ENCODE data around the gene MLXIP.
"Not testable (repeated sequence)": the region's sequence is repeated elsewhere in the genome, so short reads cannot be mapped to it uniquely, and the experiment has no call there.

The MLXIP gene

GRCh38 chr12:122150127-122150681 lies 71.6 kb downstream of the MLXIP start:
- no peak for FAIRE-seq

- FAIRE-seq = no peak
Observed at GRCh38 chr12:122152754-122153153, 74.2 kb downstream of the MLXIP start.

GRCh38 chr12:122155705-122156104 lies 77.1 kb downstream of the MLXIP start:
- FAIRE-seq = no peak

- no peak for FAIRE-seq
Observed at GRCh38 chr12:122158700-122159285, 80.2 kb downstream of the MLXIP start.

GRCh38 chr12:122159882-122160281 lies 81.3 kb downstream of the MLXIP start:
- FAIRE-seq = no peak

- FAIRE-seq = no peak
Observed at GRCh38 chr12:122160761-122161160, 82.2 kb downstream of the MLXIP start.

GRCh38 chr12:122161682-122162081 lies 83.1 kb downstream of the MLXIP start:
- FAIRE-seq = no peak

- no peak for FAIRE-seq
Observed at GRCh38 chr12:122162976-122163375, 84.4 kb downstream of the MLXIP start.

- no peak for FAIRE-seq
Observed at GRCh38 chr12:122166422-122167349, 88.1 kb downstream of the MLXIP start.

GRCh38 chr12:122167356-122167925 lies 88.9 kb downstream of the MLXIP start:
- no peak for FAIRE-seq

- FAIRE-seq = no peak
Observed at GRCh38 chr12:122168492-122168891, 89.9 kb downstream of the MLXIP start.

- FAIRE-seq = no peak
Observed at GRCh38 chr12:122171399-122171798, 92.8 kb downstream of the MLXIP start.

GRCh38 chr12:122172262-122172939 lies 93.8 kb downstream of the MLXIP start:
- FAIRE-seq = no peak

- no peak for FAIRE-seq
Observed at GRCh38 chr12:122174155-122174845, 95.7 kb downstream of the MLXIP start, which contains the start of gene IL31. IL31 (minus strand) TSS chr12:122174221; CDS start chr12:122174172, 49 bp downstream.

GRCh38 chr12:122176473-122176872 lies 97.9 kb downstream of the MLXIP start:
- not testable (repeated sequence) for FAIRE-seq

GRCh38 chr12:122182887-122183587 lies 104.5 kb downstream of the MLXIP start, which contains the start of gene LRRC43:
LRRC43 (plus strand) TSS chr12:122183123; CDS start chr12:122183145, 22 bp downstream.
- FAIRE-seq = no peak

- FAIRE-seq = no peak
Observed at GRCh38 chr12:122183588-122183940, 105.0 kb downstream of the MLXIP start.

GRCh38 chr12:122184517-122184916 lies 106.0 kb downstream of the MLXIP start:
- no peak for FAIRE-seq

GRCh38 chr12:122185079-122185478 lies 106.5 kb downstream of the MLXIP start:
- no peak for FAIRE-seq

- no peak for FAIRE-seq
Observed at GRCh38 chr12:122185494-122186082, 107.0 kb downstream of the MLXIP start.

- no peak for FAIRE-seq
Observed at GRCh38 chr12:122187466-122187865, 108.9 kb downstream of the MLXIP start.

Measured in endometrium (tissue), 2 donors.